ENCODE data around the gene RGL4.
"Not testable (repeated sequence)": the region's sequence is repeated elsewhere in the genome, so short reads cannot be mapped to it uniquely, and the experiment has no call there.

Gene RGL4

DNA sequence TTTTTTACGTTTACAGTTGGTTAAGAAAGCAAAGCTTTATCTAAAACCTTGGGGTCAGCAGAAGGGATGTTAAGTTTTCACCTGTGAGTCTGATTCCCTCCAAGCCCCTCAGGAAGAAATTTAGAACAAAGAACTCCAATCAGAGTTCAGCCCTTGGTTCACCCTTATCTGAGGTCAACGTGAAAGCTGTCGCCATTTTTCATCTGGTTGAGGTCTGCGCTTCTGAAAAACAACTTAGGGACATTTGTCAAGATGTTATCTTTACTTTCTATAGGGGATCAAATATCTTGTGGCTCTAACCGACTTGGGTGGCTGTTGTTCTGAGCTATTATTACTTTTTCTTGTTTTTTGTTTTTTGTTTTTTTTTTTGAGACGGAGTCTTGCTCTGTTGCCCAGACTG, 30.0 kb downstream of the RGL4 start:
- TF ChIP-seq, protein P1, sequence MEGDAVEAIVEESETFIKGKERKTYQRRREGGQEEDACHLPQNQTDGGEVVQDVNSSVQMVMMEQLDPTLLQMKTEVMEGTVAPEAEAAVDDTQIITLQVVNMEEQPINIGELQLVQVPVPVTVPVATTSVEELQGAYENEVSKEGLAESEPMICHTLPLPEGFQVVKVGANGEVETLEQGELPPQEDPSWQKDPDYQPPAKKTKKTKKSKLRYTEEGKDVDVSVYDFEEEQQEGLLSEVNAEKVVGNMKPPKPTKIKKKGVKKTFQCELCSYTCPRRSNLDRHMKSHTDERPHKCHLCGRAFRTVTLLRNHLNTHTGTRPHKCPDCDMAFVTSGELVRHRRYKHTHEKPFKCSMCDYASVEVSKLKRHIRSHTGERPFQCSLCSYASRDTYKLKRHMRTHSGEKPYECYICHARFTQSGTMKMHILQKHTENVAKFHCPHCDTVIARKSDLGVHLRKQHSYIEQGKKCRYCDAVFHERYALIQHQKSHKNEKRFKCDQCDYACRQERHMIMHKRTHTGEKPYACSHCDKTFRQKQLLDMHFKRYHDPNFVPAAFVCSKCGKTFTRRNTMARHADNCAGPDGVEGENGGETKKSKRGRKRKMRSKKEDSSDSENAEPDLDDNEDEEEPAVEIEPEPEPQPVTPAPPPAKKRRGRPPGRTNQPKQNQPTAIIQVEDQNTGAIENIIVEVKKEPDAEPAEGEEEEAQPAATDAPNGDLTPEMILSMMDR (IDR thresholded peaks at IDR 0.05; ENCODE audit: insufficient read depth, low read depth, low read length, missing control alignments) = no peak
- DNase-seq (ENCODE audit: low read depth) = no peak
- no peak overlapping the region for H3K4me3 ChIP-seq (ENCODE audit: low read length)

DNA sequence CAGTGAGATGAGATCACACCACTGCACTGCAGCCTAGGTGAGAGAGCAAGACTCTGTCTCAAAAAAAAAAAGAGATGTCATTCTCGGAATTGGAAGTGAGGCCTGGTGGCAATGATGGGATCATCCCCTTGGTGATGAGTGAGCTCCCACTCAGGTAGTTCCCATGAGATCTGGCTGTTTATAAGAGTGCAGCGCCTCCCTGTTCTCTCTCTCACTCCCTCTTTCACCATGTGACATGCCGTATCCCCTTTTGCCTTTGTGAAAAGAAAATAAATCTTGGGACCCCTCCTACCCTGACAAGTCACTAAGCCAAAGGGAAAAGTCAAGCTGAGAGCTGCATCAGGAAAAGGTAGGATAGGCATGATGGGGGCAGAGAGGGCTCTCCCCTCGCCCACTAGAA, 31.3 kb downstream of the RGL4 start:
- no peak for DNase-seq (ENCODE audit: low read depth)
- TF ChIP-seq, protein P1 (IDR thresholded peaks at IDR 0.05; ENCODE audit: insufficient read depth, low read depth, low read length, missing control alignments) = no peak
- no peak overlapping the region for H3K4me3 ChIP-seq (ENCODE audit: low read length)

DNA sequence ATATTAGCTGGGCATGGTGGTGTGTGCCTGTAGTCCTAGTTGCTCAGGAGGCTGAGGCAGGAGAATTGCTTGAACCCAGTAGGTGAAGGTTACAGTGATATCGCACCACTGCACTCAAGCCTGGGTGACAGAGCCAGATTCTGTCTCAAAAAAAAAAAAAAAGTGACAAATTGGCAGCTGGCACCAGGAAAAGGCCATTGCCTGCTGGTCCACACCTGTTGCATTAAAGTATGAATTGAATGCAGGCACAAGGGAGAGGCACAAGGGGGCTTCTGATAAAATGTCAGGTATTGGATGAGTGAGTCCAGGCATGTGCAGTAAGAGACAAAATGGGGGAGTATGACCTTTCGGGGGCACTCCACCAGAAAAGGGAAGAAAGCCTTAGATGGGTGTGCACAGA, 31.9 kb downstream of the RGL4 start:
- no peak overlapping the region for H3K4me3 ChIP-seq (ENCODE audit: low read length)
- DNase-seq (ENCODE audit: low read depth) = no peak
- TF ChIP-seq, protein P1 (IDR thresholded peaks at IDR 0.05; ENCODE audit: insufficient read depth, low read depth, low read length, missing control alignments) = no peak

DNA sequence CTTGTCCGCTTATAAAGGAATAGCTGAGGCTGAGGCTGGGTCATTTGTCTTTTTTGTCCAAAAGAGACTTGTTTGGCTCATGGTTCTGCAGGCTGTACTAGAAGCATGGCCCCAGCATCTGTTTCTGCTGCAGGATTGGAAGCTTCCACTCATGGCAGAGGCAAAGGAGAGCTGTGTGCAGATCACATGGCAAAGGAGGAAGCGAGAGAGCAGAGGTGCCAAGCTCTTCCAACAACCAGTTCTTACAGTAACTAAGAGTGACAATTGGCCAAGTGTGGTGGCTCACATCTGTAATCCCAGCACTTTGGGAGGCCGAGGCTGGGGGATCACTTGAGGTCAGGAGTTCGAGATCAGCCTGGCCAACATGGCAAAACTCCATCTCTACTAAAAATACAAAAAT, 37.3 kb downstream of the RGL4 start:
- not testable (repeated sequence) for H3K4me3 ChIP-seq (ENCODE audit: low read length); DNase-seq (ENCODE audit: low read depth)

DNA sequence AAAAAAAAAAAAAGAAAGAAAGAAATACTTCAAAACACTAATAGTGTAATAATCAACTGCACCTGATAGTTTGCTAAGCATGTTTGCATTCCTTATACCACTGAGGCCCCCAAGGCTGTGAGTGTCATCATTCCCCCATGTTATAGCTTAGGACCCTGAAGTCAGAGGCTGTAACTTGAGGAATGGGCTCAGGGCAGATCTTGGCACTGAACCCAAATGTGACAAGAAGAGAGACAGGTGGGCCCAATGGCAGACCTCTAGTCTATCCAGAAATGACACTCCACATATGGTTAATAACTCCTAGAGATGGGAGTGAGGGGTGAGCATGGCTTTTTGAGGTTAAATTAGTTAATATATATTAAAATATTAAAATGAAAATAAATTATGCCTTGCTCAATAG, 46.9 kb downstream of the RGL4 start:
- TF ChIP-seq, protein P1 (IDR thresholded peaks at IDR 0.05; ENCODE audit: insufficient read depth, low read depth, low read length, missing control alignments) = no peak
- no peak overlapping the region for H3K4me3 ChIP-seq (ENCODE audit: low read length)
- DNase-seq (ENCODE audit: low read depth) = no peak

DNA sequence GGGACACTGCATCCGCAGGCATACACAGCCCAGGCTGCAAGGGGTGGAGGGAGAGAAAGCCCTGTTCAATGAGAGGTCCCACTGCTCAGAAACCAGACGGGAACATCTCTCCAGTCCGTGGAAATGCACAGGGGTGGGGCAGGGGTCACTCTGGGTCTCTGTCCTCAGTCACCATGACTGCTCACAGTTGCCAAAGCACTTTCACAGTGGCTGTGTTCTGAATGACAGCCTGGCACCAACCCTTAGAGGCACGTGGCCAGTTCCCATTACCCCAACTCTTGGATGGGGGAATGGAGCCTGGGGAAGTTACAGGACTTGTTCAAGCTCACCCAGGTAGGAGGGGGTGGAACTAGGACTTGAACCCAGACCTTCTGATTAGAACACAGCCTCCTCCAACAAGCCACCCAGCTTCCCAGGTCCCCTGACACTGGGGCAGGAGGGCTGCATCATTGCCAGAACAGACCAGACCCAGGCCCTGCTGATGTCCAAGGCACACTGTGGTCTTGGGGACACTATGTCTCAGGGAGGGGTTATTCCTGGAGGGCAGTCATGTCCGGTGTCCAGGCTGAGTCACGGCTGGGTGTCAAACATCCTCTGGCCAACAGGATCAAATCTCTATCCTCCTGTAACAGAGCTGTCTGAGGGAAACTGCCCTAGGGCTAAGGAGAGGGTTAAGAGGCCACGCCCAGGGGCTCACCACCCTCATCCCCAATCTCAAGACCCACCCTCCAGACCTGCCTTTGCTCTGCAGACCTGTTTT, 51.9 kb downstream of the RGL4 start:
- no peak for DNase-seq (ENCODE audit: low read depth)
- TF ChIP-seq, protein P1 (IDR thresholded peaks at IDR 0.05; ENCODE audit: insufficient read depth, low read depth, low read length, missing control alignments) = no peak
- no peak overlapping the region for H3K4me3 ChIP-seq (ENCODE audit: low read length)

DNA sequence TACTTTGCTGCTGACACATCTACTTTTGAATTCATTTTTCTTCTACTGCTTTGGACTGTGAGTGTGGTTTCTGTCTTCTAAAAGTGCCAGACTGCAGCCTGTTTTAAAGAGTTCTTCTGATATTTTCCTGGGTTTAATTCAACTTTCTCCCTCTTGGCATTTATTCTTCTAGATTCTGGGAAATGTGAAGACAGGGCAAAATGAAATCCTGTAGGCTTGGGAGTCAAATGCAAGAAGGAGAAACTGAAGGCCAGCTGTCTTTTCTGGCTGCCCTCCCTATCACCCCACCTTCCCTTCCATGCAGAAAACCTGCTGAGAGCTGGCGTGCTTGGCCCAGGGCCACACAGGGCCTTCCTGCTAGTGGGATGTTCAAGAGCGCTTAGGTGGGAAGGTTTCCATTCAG, 52.5 kb downstream of the RGL4 start:
- no peak overlapping the region for H3K4me3 ChIP-seq (ENCODE audit: low read length)
- TF ChIP-seq, protein P1 (IDR thresholded peaks at IDR 0.05; ENCODE audit: insufficient read depth, low read depth, low read length, missing control alignments) = no peak

More for the DNA sequence above, 52.5 kb downstream of the RGL4 start:
- no peak for DNase-seq (ENCODE audit: low read depth)

Data from epithelial cell of esophagus (primary cell).